Fibroblast of skin of scalp (primary cell): ENCODE results near the gene VIPR1.
A peak's percentile ranks its signal among the peaks of the same experiment; 100 is the strongest.

Experiments used
- DNase-seq: peaks from one replicate; pipeline ENCODE4 v3.0.0-alpha.2; 2013

VIPR1 gene

DNA sequence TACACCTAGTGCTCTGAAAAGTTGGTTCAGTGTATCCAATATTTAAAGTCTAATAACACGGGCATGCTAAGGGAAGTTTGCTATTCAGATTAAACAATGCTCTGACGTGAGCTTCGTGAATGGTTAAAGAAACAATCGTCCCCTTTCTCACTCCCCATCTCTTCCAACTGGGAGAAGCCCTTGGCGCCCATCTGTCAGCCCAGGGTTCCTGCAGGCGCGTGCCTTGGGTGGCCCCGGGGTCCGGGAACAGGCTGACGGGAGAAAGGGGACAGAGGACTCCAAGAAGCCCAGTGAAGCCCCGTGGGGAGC, 78.9 kb downstream of the VIPR1 start:
- DNase-seq: no peak

DNA sequence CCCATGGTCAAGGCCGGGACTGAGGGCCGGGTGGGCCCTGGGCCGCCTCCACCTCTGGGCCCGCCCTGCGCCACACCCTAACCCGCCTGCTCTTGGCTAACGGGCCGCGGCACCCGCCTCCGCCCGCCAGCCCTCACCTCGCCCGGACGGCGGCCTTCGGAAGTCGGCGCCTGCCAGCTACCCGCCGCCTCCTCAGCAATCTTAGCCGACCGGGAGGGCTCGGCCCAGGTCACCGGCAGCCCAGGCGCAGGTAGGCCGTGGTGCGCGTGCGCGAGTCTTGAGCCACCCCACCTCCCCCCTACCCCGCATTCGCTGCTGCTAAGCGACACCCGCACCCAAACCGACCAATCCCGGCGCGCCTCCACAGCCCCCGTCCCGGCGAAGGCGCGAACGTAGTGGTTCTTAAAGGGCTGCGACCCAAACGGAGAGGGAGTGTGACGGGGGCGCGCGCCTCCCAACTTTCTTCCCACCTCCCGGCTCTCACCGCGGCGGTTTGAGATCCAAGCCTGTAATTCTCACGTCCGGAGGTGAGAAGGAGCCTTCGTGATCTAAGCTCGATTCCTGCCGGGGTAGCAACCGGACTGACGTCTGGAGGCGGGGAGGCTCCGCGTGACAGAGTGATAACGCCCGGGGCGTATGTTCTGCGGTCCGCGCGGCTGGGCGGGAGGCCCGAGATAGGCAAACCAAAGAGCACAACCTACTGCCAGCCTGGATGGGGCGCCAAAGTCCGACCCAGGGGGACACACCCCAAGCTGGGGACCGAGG, 79.4 kb downstream of the VIPR1 start, which contains the start of gene SEC22C:
Gene SEC22C, minus strand, starts transcription at position 259 of the 765 bp plus-strand sequence. CDS start 12,921 bp downstream, outside the sequence.
- peak; percentile 90 for DNase-seq

GRCh38 chr3:42582474-42583070, 80.1 kb downstream of the VIPR1 start:
- DNase-seq: no peak
